HG02798 (cell line): ENCODE results near the gene STXBP4.

Experiments
- ATAC-seq: cut with Tn5 transposase; IDR thresholded peaks from one replicate; pipeline ENCODE4 v1.9.1; 2021; ENCODE audit warnings: mild to moderate bottlenecking; ENCODE audit not compliant: unreplicated experiment, poor library complexity

STXBP4 gene

GRCh38 chr17:55110521-55110920 lies 142.0 kb downstream of the STXBP4 start:
- no peak for ATAC-seq

- no peak for ATAC-seq
These were observed 145.7 kb downstream of the STXBP4 start for GRCh38 chr17:55114283-55114682.

- no peak for ATAC-seq
These were observed 147.9 kb downstream of the STXBP4 start for GRCh38 chr17:55116440-55116914.

DNA sequence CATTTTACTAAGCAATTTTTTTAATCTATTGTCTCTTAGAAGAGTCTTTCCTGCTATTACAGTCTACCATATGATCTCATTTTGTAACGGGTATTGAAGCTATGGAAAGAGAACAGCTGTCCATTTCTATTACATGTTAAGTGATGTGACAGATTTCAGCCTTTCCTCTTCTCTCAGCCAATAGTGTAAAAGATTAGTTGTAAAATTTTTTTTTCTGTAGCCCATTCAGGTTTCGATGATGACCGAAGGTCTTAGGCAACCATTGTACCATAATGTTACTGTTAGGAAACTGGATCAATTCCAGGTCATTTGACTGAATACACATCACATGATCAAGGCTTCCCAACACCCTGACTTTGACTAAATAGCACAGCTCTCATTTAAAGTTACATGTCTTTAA lies 148.6 kb downstream of the STXBP4 start:
- no peak for ATAC-seq

DNA sequence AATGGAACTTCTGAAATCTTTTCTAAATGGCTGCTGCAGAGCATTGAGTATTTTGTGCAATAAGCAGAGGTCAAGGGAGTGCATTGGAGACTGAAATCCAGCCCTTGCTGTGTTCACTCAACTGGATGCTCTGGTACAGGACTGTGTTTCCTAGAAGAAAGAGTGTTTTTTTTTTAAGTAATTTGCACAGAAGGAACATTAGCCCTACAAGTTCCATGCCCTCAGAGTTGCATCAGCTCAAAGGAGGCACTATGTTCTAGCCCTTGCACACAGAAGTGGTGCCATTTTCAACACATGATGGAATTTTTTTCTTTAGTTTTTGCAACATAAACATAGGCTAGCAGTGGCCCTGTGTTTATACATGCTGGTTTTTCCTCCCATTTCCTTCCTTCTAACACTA lies 152.1 kb downstream of the STXBP4 start:
- no peak for ATAC-seq

DNA sequence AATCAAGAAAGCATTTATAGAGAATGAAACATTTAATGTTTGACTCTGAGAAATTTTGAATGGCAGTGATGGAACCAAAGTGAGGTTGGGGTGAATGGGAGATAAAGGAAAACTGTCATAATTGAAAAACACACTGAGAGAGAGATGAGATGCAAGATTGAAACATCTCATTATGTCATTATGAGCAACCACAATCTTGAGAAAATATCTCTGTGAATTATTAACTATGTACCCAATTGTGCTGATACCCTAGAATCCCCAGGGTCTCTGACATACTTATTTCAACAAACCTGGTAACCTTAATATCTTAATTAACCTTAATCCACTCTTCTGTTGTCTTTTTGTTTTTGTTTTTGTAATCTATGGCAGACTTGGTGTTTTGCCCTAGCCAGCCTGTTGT lies 152.7 kb downstream of the STXBP4 start:
- no peak for ATAC-seq

GRCh38 chr17:55122114-55122513 lies 153.5 kb downstream of the STXBP4 start:
- ATAC-seq: no peak

GRCh38 chr17:55124730-55125360 lies 156.3 kb downstream of the STXBP4 start:
- no peak for ATAC-seq

GRCh38 chr17:55133583-55133982 lies 165.0 kb downstream of the STXBP4 start:
- ATAC-seq: no peak

- ATAC-seq: no peak
These were observed 166.1 kb downstream of the STXBP4 start for GRCh38 chr17:55134486-55135157.

GRCh38 chr17:55140809-55141208 lies 172.2 kb downstream of the STXBP4 start:
- ATAC-seq: no peak

- ATAC-seq: no peak
These were observed 176.0 kb downstream of the STXBP4 start for GRCh38 chr17:55144518-55144917.

DNA sequence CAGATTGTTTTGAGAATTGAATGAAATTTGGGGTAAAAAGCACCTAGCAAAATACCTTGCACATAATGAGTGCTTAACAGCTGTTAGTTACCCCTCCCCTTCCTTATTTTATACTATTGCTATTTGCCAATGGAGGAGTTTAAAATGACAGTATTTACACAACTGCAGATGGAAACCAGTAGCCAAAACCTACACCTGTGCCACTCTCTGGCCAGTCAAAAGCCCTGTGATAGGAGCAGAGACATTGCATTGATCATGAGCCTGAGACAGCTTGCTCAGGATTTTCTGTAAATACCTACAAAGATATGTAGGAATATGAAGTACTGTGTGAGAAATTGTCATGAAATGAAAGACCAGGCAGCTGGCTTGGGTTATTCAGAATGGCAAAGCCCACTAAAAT lies 180.9 kb downstream of the STXBP4 start:
- no peak for ATAC-seq

DNA sequence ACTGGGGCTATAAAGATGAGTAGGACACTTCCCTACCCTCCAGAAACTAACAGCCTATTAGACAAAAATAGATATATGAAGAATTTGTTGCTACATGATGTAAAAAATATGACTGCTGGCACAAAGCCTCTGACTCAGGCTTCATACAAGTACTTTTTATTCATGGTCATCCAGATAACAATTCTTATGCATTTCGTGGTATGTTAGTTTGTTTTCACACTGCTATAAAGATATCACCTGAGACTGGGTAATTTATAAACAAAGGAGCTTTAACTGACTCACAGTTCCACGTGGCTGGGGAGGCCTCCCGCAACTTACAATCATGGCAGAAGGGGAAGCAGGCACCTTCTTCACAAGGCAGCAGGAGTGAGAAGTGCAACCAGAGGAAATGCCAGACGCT lies 183.7 kb downstream of the STXBP4 start:
- no peak for ATAC-seq

GRCh38 chr17:55154101-55154500 lies 185.5 kb downstream of the STXBP4 start:
- no peak for ATAC-seq

- no peak for ATAC-seq
These were observed 187.4 kb downstream of the STXBP4 start for GRCh38 chr17:55155856-55156560.

DNA sequence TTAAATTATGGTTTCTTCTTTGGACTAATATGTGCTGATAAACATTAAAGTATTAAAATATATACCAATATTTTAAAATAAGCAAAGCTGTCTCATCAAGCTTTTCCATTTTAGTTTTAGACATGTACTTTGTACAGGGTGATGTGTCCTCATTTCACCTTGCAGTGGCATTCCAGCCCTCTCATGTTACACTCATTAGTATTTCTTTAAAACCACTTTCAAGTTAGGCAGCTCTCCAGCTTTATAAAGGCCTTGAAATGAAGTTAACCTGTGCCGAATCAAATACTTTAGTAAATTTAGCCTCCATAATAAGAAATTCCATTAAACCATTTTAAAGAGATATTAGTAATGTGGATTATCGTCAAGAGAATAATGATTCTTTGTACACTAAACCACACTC lies 188.6 kb downstream of the STXBP4 start:
- no peak for ATAC-seq

GRCh38 chr17:55158439-55158838 lies 189.9 kb downstream of the STXBP4 start:
- ATAC-seq: no peak

GRCh38 chr17:55159251-55159650 lies 190.7 kb downstream of the STXBP4 start:
- ATAC-seq: no peak

DNA sequence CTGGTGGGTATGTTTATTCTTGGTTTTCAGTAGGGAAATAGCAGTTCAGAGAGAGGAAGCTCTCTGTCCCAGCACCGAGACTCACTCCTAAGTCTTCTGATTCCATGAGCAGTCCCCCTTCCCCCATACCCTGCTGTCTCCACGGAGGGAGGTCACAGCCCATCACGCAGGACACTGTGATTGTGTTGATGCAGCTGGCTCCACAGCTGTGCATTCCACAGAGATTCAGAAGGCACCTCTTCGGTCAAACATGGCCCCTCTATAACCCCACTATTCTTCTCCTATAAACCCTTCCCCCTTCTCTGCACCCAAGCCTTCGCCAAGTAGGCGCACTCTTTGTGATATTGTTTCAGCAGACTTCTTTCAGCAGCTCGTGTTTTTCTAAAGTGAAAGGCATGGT lies 191.9 kb downstream of the STXBP4 start:
- no peak for ATAC-seq

DNA sequence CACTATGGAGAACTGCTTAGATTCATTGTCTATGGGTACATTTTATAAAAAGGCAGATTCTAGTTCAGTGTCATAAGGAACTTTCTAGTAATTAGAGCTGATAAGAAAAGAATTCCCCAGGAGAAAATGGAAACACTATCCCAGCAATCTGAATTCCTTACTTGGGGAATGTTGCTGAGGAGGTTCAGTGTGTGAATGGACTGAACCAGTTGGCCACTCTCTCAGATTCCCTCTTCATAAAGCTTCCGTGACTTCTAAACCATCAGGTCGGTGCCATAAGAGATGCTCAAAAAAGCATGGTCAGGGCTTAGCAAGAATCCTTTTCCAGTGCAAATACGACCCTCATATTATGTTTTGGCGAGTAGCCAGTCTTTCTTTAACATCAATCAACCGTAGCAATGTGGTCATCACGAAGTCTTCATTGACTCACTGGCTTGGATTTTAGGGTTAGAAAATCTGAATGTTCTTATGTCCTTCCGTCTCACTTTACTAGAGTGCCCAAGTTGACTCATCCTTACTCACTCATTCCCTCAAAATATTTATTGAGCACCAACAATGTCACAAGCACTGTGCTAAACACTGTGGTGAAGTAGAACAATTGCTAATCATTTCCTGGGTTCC lies 193.5 kb downstream of the STXBP4 start:
- ATAC-seq: no peak
